Tibial nerve (tissue), 4 donors: ENCODE measurements around the gene FBH1. TPM values are rescaled to one million over a fixed set of nuclear protein-coding genes. Genes with fewer than 3 reads are reported as not detected.
"Not testable (repeated sequence)": the region's sequence is repeated elsewhere in the genome, so short reads cannot be mapped to it uniquely, and the experiment has no call there.

Experiments
- DNase-seq, 2 donors: peaks; one replicate each; pipeline ENCODE4 v3.0.0-alpha.2; 2019; ENCODE audit warnings: low spot score in 2 of 2
- H3K27ac ChIP-seq, 4 donors: fragments of 200-600 bp; sonication (generic) in 3 of 4; one replicate each; pipeline ENCODE4 v1.5.1; 2017 to 2019; ENCODE audit warnings: mild to moderate bottlenecking in 1 of 4
- H3K27me3 ChIP-seq, 2 donors: fragments of 200-600 bp; sonication (generic) in 1 of 2; one replicate each; pipeline versions ENCODE4 v1.5.1 to v1.6.0; 2017 to 2019
- H3K36me3 ChIP-seq, 3 donors: fragments of 200-600 bp; sonication (generic); one replicate each; pipeline ENCODE4 v1.5.1; 2018 to 2019
- H3K4me1 ChIP-seq, 4 donors: fragments of 200-600 bp; sonication (generic) in 3 of 4; one replicate each; pipeline ENCODE4 v1.5.1; 2017 to 2019
- H3K4me3 ChIP-seq, 4 donors: fragments of 200-600 bp; sonication (generic) in 3 of 4; one replicate each; pipeline ENCODE4 v1.5.1; 2017 to 2019; ENCODE audit warnings: mild to moderate bottlenecking in 1 of 4, moderate library complexity in 1 of 4
- H3K9me3 ChIP-seq, 4 donors: fragments of 200-600 bp; sonication (generic) in 3 of 4; one replicate each; pipeline ENCODE4 v1.5.1; 2017 to 2019
- EP300 ChIP-seq, 2 donors: sonication (generic); formaldehyde crosslinking; IDR thresholded peaks; one replicate each; pipeline ENCODE4 v1.6.1; 2017; ENCODE audit warnings: antibody characterized with exemption in 2 of 2, mild to moderate bottlenecking in 1 of 2
- POLR2A ChIP-seq, 2 donors: fragments of 450-650 bp; IDR thresholded peaks; one replicate each; pipeline ENCODE4 v1.6.1; 2017; ENCODE audit warnings: antibody characterized with exemption in 2 of 2, mild to moderate bottlenecking in 2 of 2, moderate library complexity in 2 of 2
- WGBS, 2 donors: methylation state at CpG; one replicate each; pipeline ENCODE4 v1.1.5; 2018; 5-methylcytosine and 5-hydroxymethylcytosine counted together
- total RNA-seq, 4 donors: library from RNA; depleted of rRNA; stranded (reverse); fragments of >200 nt; gene quantifications; one replicate each; pipeline ENCODE4 v1.1.0, GENCODE V29; 2016
- TF ChIP-seq, protein P1 (sequence below), 5 experiments: fragments of 200-600 bp in 3 of 5; fragments of 450-650 bp in 2 of 5; sonication (generic) in 3 of 5; IDR thresholded peaks; one replicate each; pipeline ENCODE4 v1.5.1; 2016 to 2019; ENCODE audit warnings: antibody characterized with exemption in 5 of 5, mild to moderate bottlenecking in 3 of 5, moderate library complexity in 2 of 5

Gene FBH1
- total RNA-seq, 4 donors from 2014 or later = 64.0 to 109 (median 96.6) TPM

DNA sequence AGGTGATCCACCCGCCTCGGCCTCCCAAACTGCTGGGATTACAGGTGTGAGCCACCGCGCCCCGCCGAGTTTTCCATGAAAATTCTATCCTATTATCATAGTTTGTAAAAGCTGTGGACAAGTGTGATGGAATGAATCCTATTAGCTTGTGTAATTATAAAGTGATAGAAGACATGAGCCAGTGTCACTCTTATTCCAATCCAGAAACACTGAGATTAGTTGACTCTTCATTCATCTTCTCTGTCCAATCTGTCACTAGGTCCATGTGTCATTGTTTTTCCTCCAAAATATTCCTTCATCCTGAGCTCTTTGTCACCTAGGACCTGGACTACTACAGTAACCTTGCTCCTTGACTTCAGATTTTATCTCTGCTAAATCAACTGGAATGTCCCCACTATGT, 13.5 kb downstream of the FBH1 start:
- DNase-seq = no peak
- WGBS, 2 donors = 94 to 98% methylated on average over 6 of the region's 6 CpGs

DNA sequence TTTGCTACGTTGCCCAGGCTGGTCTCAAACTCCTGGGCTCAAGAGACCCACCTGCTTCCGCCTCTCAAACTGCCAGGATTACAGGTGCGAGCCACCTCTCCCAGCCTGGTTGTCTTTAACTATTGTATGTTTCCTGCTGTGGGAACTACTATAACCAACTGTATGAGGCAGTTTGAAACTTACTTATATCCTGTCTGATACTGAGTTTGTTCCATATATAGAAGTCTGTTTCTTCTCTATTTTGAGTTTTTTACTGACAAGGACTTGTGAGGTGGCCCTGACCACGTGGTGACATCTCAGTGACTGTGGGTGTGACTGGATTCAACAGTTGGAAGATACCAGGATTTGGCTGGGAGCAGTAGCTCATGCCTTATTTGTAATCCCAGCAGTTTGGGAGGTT, 14.2 kb downstream of the FBH1 start:
- TF ChIP-seq, protein P1, sequence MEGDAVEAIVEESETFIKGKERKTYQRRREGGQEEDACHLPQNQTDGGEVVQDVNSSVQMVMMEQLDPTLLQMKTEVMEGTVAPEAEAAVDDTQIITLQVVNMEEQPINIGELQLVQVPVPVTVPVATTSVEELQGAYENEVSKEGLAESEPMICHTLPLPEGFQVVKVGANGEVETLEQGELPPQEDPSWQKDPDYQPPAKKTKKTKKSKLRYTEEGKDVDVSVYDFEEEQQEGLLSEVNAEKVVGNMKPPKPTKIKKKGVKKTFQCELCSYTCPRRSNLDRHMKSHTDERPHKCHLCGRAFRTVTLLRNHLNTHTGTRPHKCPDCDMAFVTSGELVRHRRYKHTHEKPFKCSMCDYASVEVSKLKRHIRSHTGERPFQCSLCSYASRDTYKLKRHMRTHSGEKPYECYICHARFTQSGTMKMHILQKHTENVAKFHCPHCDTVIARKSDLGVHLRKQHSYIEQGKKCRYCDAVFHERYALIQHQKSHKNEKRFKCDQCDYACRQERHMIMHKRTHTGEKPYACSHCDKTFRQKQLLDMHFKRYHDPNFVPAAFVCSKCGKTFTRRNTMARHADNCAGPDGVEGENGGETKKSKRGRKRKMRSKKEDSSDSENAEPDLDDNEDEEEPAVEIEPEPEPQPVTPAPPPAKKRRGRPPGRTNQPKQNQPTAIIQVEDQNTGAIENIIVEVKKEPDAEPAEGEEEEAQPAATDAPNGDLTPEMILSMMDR (IDR thresholded peaks at IDR 0.05) = no peak
- no peak for TF ChIP-seq POLR2A (IDR thresholded peaks at IDR 0.05)
- TF ChIP-seq EP300 (IDR thresholded peaks at IDR 0.05) = no peak
- Histone ChIP-seq H3K27ac (no peak overlapping the region), H3K4me1 (peaks cover 0 to 4% (median 0%) of the 10 kb centered on the region in 4 donors), H3K9me3 (no peaks in the 10 kb centered on the region), H3K36me3 (peaks cover 0 to 50% (median 3%) of the 10 kb centered on the region in 3 donors), H3K27me3 (no peaks in the 10 kb centered on the region), H3K4me3 (no peak overlapping the region)
- no peak for DNase-seq
- WGBS, 2 donors = 72 to 77% methylated on average over 4 of the region's 4 CpGs

More for the DNA sequence above, 13.5 kb downstream of the FBH1 start:
- peaks cover 0 to under 1% (median 0%) of the 10 kb centered on the region in 4 donors for H3K9me3 ChIP-seq
- no peak overlapping the region for H3K4me3 ChIP-seq
- TF ChIP-seq EP300 (IDR thresholded peaks at IDR 0.05) = no peak
- TF ChIP-seq, protein P1 (IDR thresholded peaks at IDR 0.05) = no peak
- no peak for TF ChIP-seq POLR2A (IDR thresholded peaks at IDR 0.05)
- H3K27ac ChIP-seq = no peak overlapping the region
- peaks cover 0 to 47% (median 0%) of the 10 kb centered on the region in 3 donors for H3K36me3 ChIP-seq
- H3K27me3 ChIP-seq = no peaks in the 10 kb centered on the region
- H3K4me1 ChIP-seq = peaks cover 0 to 4% (median 0%) of the 10 kb centered on the region in 4 donors

GRCh38 chr10:5905854-5906507, 15.9 kb downstream of the FBH1 start:
- WGBS, 2 donors = 88 to 94% methylated on average over 13 of the region's 13 CpGs
- DNase-seq = no peak
- H3K36me3 ChIP-seq = peaks cover 0 to 67% (median 17%) of the 10 kb centered on the region in 3 donors

GRCh38 chr10:5906651-5907050, 16.6 kb downstream of the FBH1 start:
- Histone ChIP-seq H3K36me3 (peaks cover 0 to 74% (median 21%) of the 10 kb centered on the region in 3 donors), H3K4me1 (peaks cover 0 to 4% (median 0%) of the 10 kb centered on the region in 4 donors), H3K27ac (no peak overlapping the region), H3K27me3 (no peaks in the 10 kb centered on the region), H3K4me3 (no peak overlapping the region), H3K9me3 (no peaks in the 10 kb centered on the region)
- no peak for DNase-seq
- 83 to 84% methylated on average over 5 of the region's 5 CpGs for WGBS, 2 donors
- TF ChIP-seq POLR2A (IDR thresholded peaks at IDR 0.05) (no peak), EP300 (IDR thresholded peaks at IDR 0.05) (no peak)
- TF ChIP-seq, protein P1 (IDR thresholded peaks at IDR 0.05) = no peak

More at GRCh38 chr10:5905854-5906507, 15.9 kb downstream of the FBH1 start:
- Histone ChIP-seq H3K9me3 (no peaks in the 10 kb centered on the region), H3K27me3 (no peaks in the 10 kb centered on the region), H3K4me1 (peaks cover 0 to 4% (median 0%) of the 10 kb centered on the region in 4 donors), H3K27ac (no peak overlapping the region), H3K4me3 (no peak overlapping the region)
- TF ChIP-seq POLR2A (IDR thresholded peaks at IDR 0.05) = no peak
- TF ChIP-seq EP300 (IDR thresholded peaks at IDR 0.05) = no peak
- TF ChIP-seq, protein P1 (IDR thresholded peaks at IDR 0.05) = no peak

- H3K27ac ChIP-seq, DNase-seq, H3K4me3 ChIP-seq, H3K4me1 ChIP-seq, H3K9me3 ChIP-seq, H3K27me3 ChIP-seq: not testable (repeated sequence)
- H3K36me3 ChIP-seq = peaks cover 0 to 91% (median 30%) of the 10 kb centered on the region in 3 donors
- 92 to 93% methylated on average over 7 of the region's 7 CpGs for WGBS, 2 donors
Observed at GRCh38 chr10:5908676-5909075, 18.6 kb downstream of the FBH1 start.
